Activated B cell treated with CpG ODN at 0.5 μM for 24 hours (primary cell): ENCODE results near the gene CAT. TPM values are rescaled to one million over a fixed set of nuclear protein-coding genes. Genes with fewer than 3 reads are reported as not detected.

ENCODE experiments used
- ATAC-seq: fragments of 200-7000 bp; cut with Tn5 transposase; one replicate; pipeline ENCODE4 v1.10.0; 2021; ENCODE audit warnings: low read depth, mild to moderate bottlenecking, moderate library complexity
- CTCF ChIA-PET: fragments of 350-600 bp; sonication (Branson Sonifier 250); formaldehyde crosslinking; loops from one replicate; lab custom pipeline; 2021; ENCODE audit warnings: antibody characterized with exemption; lab: Charles Lee
- POLR2A ChIA-PET: fragments of 350-600 bp; sonication (Branson Sonifier 250); formaldehyde crosslinking; loops from one replicate; lab custom pipeline; 2021; ENCODE audit warnings: antibody characterized with exemption; lab: Charles Lee
- DNase-seq: peaks from one replicate; pipeline ENCODE4 v3.0.0; 2022
- H3K27ac Mint-ChIP-seq: one replicate; pipeline ENCODE4 v1.8.0; 2020; ENCODE audit warnings: mixed read lengths
- H3K27me3 Mint-ChIP-seq: one replicate; pipeline ENCODE4 v1.8.0; 2021; ENCODE audit warnings: mixed read lengths
- H3K36me3 Mint-ChIP-seq: one replicate; pipeline ENCODE4 v1.8.0; 2021; ENCODE audit warnings: low read depth, mixed read lengths
- H3K4me1 Mint-ChIP-seq: one replicate; pipeline ENCODE4 v1.8.0; 2021; ENCODE audit warnings: mixed read lengths
- H3K4me3 Mint-ChIP-seq: one replicate; pipeline ENCODE4 v1.8.0; 2020; ENCODE audit warnings: mild to moderate bottlenecking, mixed read lengths
- H3K9me3 Mint-ChIP-seq: one replicate; pipeline ENCODE4 v1.8.0; 2020; ENCODE audit warnings: mixed read lengths
- intact Hi-C: fragments of 100-400 bp; cut with micrococcal nuclease; formaldehyde crosslinking; loops from one replicate; pipeline ENCODE4 v1.15.1; 2024
- total RNA-seq: library from RNA; stranded (reverse); gene quantifications from 2 replicates; pipeline ENCODE4 v1.2.3, GENCODE V29; 2022
- TF ChIP-seq, protein P1 (sequence below): fragments of 200-600 bp; IDR thresholded peaks from one replicate; pipeline ENCODE4 v1.8.0; 2022; ENCODE audit warnings: antibody characterized with exemption, mild to moderate bottlenecking

Gene CAT
- total RNA-seq, 1 donor from 2014 or later: 81.2 TPM

DNA sequence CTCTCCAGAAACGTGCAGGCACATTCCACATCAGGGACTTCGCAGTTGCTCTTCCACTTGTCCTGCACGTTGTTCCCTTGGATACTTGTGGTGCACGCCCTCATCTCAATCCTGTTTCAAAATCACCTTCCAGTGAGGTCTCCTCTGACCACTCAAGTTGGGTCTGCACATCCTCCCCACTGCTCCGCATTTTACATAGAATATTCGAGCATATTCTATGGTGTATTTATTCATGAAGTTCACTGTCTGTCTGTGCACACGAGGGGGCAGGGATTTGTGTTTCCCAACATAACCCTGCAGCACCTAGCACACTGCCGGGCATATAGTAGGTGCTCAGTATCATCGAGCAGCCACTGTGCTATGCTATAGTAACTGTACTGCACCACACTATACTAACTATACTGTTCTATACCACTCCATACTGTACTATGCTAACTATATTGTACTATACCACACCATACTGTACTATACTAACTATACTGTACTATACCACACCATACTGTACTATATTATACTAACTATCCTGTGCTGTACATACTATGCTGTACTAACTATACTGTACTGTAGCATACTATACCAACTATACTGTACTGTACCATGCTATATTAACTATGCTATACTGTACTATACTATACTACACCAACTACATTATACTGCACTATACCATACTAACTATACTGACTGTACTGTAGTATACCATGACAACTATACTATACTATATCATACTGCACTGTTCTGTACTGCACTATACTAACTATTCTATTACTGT lies 44.6 kb downstream of the CAT start:
- Mint-ChIP-seq H3K4me3 (no peak overlapping the region), H3K27ac (no peak overlapping the region), H3K36me3 (no peaks in the 10 kb centered on the region), H3K9me3 (no peaks in the 10 kb centered on the region), H3K27me3 (peaks cover 5% of the 10 kb centered on the region), H3K4me1 (no peaks in the 10 kb centered on the region)
- ATAC-seq: no peak
- TF ChIP-seq, protein P1, sequence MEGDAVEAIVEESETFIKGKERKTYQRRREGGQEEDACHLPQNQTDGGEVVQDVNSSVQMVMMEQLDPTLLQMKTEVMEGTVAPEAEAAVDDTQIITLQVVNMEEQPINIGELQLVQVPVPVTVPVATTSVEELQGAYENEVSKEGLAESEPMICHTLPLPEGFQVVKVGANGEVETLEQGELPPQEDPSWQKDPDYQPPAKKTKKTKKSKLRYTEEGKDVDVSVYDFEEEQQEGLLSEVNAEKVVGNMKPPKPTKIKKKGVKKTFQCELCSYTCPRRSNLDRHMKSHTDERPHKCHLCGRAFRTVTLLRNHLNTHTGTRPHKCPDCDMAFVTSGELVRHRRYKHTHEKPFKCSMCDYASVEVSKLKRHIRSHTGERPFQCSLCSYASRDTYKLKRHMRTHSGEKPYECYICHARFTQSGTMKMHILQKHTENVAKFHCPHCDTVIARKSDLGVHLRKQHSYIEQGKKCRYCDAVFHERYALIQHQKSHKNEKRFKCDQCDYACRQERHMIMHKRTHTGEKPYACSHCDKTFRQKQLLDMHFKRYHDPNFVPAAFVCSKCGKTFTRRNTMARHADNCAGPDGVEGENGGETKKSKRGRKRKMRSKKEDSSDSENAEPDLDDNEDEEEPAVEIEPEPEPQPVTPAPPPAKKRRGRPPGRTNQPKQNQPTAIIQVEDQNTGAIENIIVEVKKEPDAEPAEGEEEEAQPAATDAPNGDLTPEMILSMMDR: no peak
- POLR2A ChIA-PET: no interaction called here
- intact Hi-C loops: no loop called here
- no peak for DNase-seq
- CTCF ChIA-PET: no interaction called here

DNA sequence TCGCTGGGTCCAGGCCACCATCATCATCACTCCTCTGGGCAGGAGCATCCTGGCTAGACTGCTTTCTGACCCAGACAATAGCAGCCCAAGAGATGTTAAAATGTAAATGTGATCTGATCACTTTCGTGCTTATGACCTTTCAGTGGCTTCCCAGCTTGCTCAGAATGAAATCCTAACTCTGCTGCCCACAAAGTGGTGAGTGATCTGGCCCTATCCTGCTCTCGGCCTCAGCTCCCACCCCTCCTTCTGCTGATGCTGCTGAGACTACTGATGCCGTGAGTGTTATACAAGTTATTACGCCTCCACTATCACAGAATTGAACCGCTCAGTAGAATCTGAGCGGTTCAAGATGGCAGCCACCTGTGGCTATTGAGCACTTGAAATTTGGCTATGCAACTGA lies 48.7 kb downstream of the CAT start:
- Mint-ChIP-seq H3K9me3 (no peaks in the 10 kb centered on the region), H3K27ac (no peak overlapping the region), H3K4me1 (no peaks in the 10 kb centered on the region), H3K4me3 (no peak overlapping the region), H3K27me3 (no peaks in the 10 kb centered on the region), H3K36me3 (no peaks in the 10 kb centered on the region)
- DNase-seq (no peak), ATAC-seq (no peak)
- ChIA-PET POLR2A (no interaction called here), CTCF (no interaction called here)
- TF ChIP-seq, protein P1: no peak
- intact Hi-C loops: no loop called here

DNA sequence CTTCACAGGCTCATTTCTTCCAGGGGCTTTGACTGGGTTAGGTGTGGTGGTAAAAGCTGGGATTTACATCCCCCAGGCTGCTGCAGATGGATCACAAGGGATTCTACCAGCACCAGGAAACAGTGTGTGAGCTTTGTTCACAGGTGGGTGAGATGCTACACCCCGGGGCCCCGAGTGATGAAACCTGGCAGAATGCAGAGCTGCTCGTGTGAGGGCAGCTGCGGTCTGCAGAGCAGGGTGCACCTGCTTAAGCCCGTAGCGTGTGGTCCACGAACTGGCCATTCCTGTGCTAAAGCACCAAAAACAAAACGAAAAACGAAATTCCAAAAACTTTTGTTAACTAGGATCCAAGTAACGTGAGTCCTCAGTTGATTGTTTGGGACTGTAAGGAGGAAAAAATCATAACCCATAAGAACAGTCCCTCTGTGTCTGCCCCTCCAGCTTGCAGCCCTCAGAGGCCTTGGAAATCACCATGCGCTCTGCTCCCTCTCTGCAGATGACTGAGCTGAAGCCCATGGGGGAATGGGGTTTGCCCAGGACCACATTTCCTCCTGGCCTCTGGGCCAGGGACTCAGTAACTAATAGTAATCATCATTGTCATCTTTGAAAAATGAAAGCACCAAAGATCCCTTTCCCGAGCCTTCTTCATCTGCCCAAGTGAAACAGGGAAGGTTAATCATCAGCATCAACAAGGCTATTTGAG lies 50.3 kb downstream of the CAT start:
- CTCF ChIA-PET: interaction anchor here (0.6 to 0.9 kb wide), 2 partner anchors 11 to 681 kb away, joined by 3 read pairs; no protein-coding TSS in a partner anchor
- H3K36me3 Mint-ChIP-seq: no peaks in the 10 kb centered on the region
- H3K9me3 Mint-ChIP-seq: no peaks in the 10 kb centered on the region
- H3K27ac Mint-ChIP-seq: no peak overlapping the region
- H3K4me3 Mint-ChIP-seq: no peak overlapping the region
- intact Hi-C loops: no loop called here
- no peaks in the 10 kb centered on the region for H3K4me1 Mint-ChIP-seq
- TF ChIP-seq, protein P1: no peak
- POLR2A ChIA-PET: no interaction called here
- ATAC-seq: no peak
- no peaks in the 10 kb centered on the region for H3K27me3 Mint-ChIP-seq
- DNase-seq: no peak

DNA sequence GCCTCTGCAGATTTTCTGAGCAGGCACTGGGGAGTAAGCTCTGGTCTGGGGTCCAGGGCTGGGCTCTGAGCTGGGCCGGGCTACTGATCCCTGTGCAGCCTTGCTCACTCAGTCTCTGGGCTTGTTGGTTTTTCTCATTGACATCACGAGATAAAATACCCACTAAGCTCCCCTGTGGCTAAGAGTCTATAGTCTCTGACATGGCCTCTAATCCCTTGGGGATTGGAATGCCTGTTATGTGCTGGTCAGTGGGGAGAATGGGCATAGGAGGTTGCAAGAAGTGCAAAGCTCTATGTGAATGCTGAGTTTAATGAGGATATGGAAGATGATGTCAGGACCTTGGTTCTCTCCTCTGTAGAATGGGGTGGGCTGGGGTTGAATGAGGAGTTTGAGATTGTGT lies 51.6 kb downstream of the CAT start:
- H3K27me3 Mint-ChIP-seq: no peaks in the 10 kb centered on the region
- ATAC-seq: no peak
- POLR2A ChIA-PET: no interaction called here

More for the DNA sequence above, 51.6 kb downstream of the CAT start:
- TF ChIP-seq, protein P1: no peak
- Mint-ChIP-seq H3K4me1 (no peaks in the 10 kb centered on the region), H3K9me3 (no peaks in the 10 kb centered on the region), H3K27ac (no peak overlapping the region), H3K4me3 (no peak overlapping the region), H3K36me3 (no peaks in the 10 kb centered on the region)
- DNase-seq: no peak
- CTCF ChIA-PET: interaction anchor here (1.4 kb wide), 1 partner anchor 492 kb away, joined by 4 read pairs; no protein-coding TSS in a partner anchor
- intact Hi-C loops: loop anchor here (5.0 to 10.0 kb wide), 2 partner anchors 126 to 902 kb away; no protein-coding TSS in a partner anchor
